HepG2 (cell line): ENCODE results near the gene UBAC1. TPM values are rescaled to one million over a fixed set of nuclear protein-coding genes. Genes with fewer than 3 reads are reported as not detected.

Experiments used
- ATAC-seq: fragments of 200-7000 bp; cut with Tn5 transposase; 3 replicates; pipeline ENCODE4 v1.9.1; 2020; ENCODE audit warnings: mild to moderate bottlenecking, moderate library complexity
- BruUV-seq: library from RNA; stranded (reverse); fragments of 400-500 nt; replicated peaks from 2 replicates; lab custom pipeline; 2021; lab: Mats Ljungman, UMichigan
- CTCF ChIA-PET: fragments of 300-600 bp; formaldehyde crosslinking; extraction: SDS; loops from one replicate; lab custom pipeline; 2021; ENCODE audit warnings: low total read pairs, inconsistent platforms, low intra/inter-chr PET ratio; lab: Yijun Ruan, JAX
- POLR2A ChIA-PET: fragments of 350-600 bp; sonication (Branson Sonifier 250); formaldehyde crosslinking; loops from one replicate; lab custom pipeline; 2020; ENCODE audit warnings: antibody characterized with exemption, inconsistent platforms; lab: Yijun Ruan, JAX
- DNase-seq: peaks from one replicate; pipeline ENCODE4 v3.0.0-alpha.2; 2015; ENCODE audit warnings: low spot score
- FAIRE-seq: peaks from 3 replicates; lab custom pipeline; 2011; peaks lifted over from hg19 to GRCh38; lab: Jason Lieb, UNC
- H2AFZ ChIP-seq: one replicate; pipeline ENCODE4 v1.6.1; 2011; ENCODE audit warnings: low read length, inconsistent platforms
- H3K27ac ChIP-seq: fragments of 300-600 bp; 3 replicates; pipeline ENCODE4 v1.8.0; 2011; ENCODE audit warnings: mixed run types, mild to moderate bottlenecking, mixed read lengths, low read length, inconsistent platforms; ENCODE audit not compliant: insufficient read depth; ENCODE audit errors: extremely low read length
- H3K27me3 ChIP-seq, 2 experiments: fragments of 200-600 bp in 1 of 2; 2 replicates in 1 of 2; 3 replicates in 1 of 2; pipeline versions ENCODE4 v1.6.0 to v1.8.0; 2011; ENCODE audit warnings: low read length in 2 of 2, mild to moderate bottlenecking in 2 of 2, moderate library complexity in 2 of 2, inconsistent platforms in 1 of 2; ENCODE audit not compliant: insufficient read depth in 2 of 2, control insufficient read depth in 1 of 2
- H3K36me3 ChIP-seq, 2 experiments: fragments of 200-600 bp in 1 of 2; replicated peaks in 1 of 2; 2 replicates in 1 of 2; 3 replicates in 1 of 2; pipeline versions ENCODE4 v1.5.1 to v1.8.0; 2011; ENCODE audit warnings: low read length in 2 of 2, inconsistent platforms in 1 of 2; ENCODE audit not compliant: insufficient read depth in 2 of 2, control insufficient read depth in 1 of 2
- H3K4me1 ChIP-seq: 2 replicates; pipeline ENCODE4 v1.5.1; 2012; ENCODE audit warnings: low read length, inconsistent platforms; ENCODE audit not compliant: insufficient read depth
- H3K4me2 ChIP-seq: 2 replicates; pipeline ENCODE4 v1.6.0; 2011; ENCODE audit warnings: low read depth, low read length, inconsistent platforms
- H3K4me3 ChIP-seq, 3 experiments: fragments of 200-600 bp in 1 of 3; sonication (generic), shearing (Covaris generic) in 1 of 3; replicated peaks in 1 of 3; 2 replicates each; pipeline ENCODE4 v1.5.1; 2011 to 2016; ENCODE audit warnings: low read length in 3 of 3, inconsistent platforms in 2 of 3, low read depth in 2 of 3, mild to moderate bottlenecking in 2 of 3, control low read depth in 1 of 3, mixed read lengths in 1 of 3; ENCODE audit not compliant: insufficient read depth in 1 of 3
- H3K79me2 ChIP-seq: one replicate; pipeline ENCODE4 v1.6.1; 2011; ENCODE audit warnings: low read length, inconsistent platforms; ENCODE audit not compliant: insufficient read depth
- H3K9ac ChIP-seq: 2 replicates; pipeline ENCODE4 v1.6.0; 2011; ENCODE audit warnings: mild to moderate bottlenecking, low read depth, low read length, inconsistent platforms; ENCODE audit not compliant: insufficient read depth
- H3K9me3 ChIP-seq: 2 replicates; pipeline ENCODE4 v1.5.1; 2012; ENCODE audit warnings: mild to moderate bottlenecking, low read length
- H4K20me1 ChIP-seq: 2 replicates; pipeline ENCODE4 v1.6.0; 2011; ENCODE audit warnings: inconsistent platforms, mild to moderate bottlenecking, low read length, moderate library complexity; ENCODE audit not compliant: insufficient read depth
- JUN ChIP-seq: sonication (generic); formaldehyde crosslinking; IDR thresholded peaks from 2 replicates; pipeline ENCODE4 v1.4.0; 2020; ENCODE audit warnings: mild to moderate bottlenecking, missing genetic modification reagents
- MZF1 ChIP-seq: sonication (generic); formaldehyde crosslinking; IDR thresholded peaks from 2 replicates; pipeline ENCODE4 v1.8.1; 2023; ENCODE audit warnings: mild to moderate bottlenecking, missing genetic modification reagents, borderline replicate concordance
- ZNF337 ChIP-seq: sonication (generic); formaldehyde crosslinking; IDR thresholded peaks from 2 replicates; pipeline ENCODE4 v1.5.1; 2020; ENCODE audit warnings: missing genetic modification reagents, low read depth, mild to moderate bottlenecking, borderline replicate concordance
- ZNF563 ChIP-seq: sonication (generic); formaldehyde crosslinking; IDR thresholded peaks from 2 replicates; pipeline ENCODE4 v1.8.0; 2022; ENCODE audit warnings: mild to moderate bottlenecking, moderate library complexity, missing genetic modification reagents
- ZNF775 ChIP-seq: sonication (generic); formaldehyde crosslinking; IDR thresholded peaks from 2 replicates; pipeline ENCODE4 v1.4.0; 2020; ENCODE audit warnings: missing genetic modification reagents, mild to moderate bottlenecking, moderate library complexity, borderline replicate concordance
- WGBS: methylation state at CpG from one replicate; pipeline ENCODE4 v1.1.6; 2017; ENCODE audit warnings: low lambda C conversion rate; 5-methylcytosine and 5-hydroxymethylcytosine counted together
- in situ Hi-C: cut with HindIII; loops from 2 replicates; pipeline ENCODE4 v1.10.0; 2017; ENCODE audit warnings: low pct_unique_long_range_greater_than_20kb; ENCODE audit not compliant: extremely low pct_ligation_motif_present
- intact Hi-C: fragments of 100-400 bp; cut with micrococcal nuclease; formaldehyde crosslinking; loops from one replicate; pipeline ENCODE4 v1.10.0; 2022; ENCODE audit not compliant: unreplicated experiment
- polyA plus RNA-seq, 8 experiments: library from polyadenylated mRNA; depleted of rRNA in 3 of 8; stranded (reverse) in 7 of 8; unstranded in 1 of 8; fragments of >200 nt; fragmentation: Illumina TruSeq in 4 of 8; extraction: Trizol in 4 of 8; gene quantifications; 2 replicates each; pipeline versions ENCODE4 v1.2.1 to v1.2.3, GENCODE V29; 2011 to 2016; ENCODE audit warnings: low read depth in 4 of 8, missing spikeins in 1 of 8, mixed read lengths in 1 of 8; ENCODE audit not compliant: insufficient read depth in 1 of 8
- total RNA-seq, 5 experiments: library from RNA; depleted of rRNA; stranded (reverse); fragments of >200 nt; fragmentation: Illumina TruSeq; extraction: Trizol; gene quantifications; 2 replicates each; pipeline ENCODE4 v1.2.3, GENCODE V29; 2016; ENCODE audit warnings: low read depth in 1 of 5
- TF ChIP-seq, protein P1 (sequence below): sonication (generic); formaldehyde crosslinking; IDR thresholded peaks from 2 replicates; pipeline ENCODE4 v1.8.1; 2023; ENCODE audit warnings: mild to moderate bottlenecking, moderate library complexity, missing genetic modification reagents
- TF ChIP-seq, protein P2 (sequence below): sonication (generic); formaldehyde crosslinking; IDR thresholded peaks from 2 replicates; pipeline ENCODE4 v1.5.1; 2020; ENCODE audit warnings: missing genetic modification reagents, mild to moderate bottlenecking, borderline replicate concordance
- TF ChIP-seq, protein P3 (sequence below): sonication (generic); formaldehyde crosslinking; IDR thresholded peaks from 2 replicates; pipeline ENCODE4 v1.5.1; 2020; ENCODE audit warnings: missing genetic modification reagents, mild to moderate bottlenecking, borderline replicate concordance

UBAC1 gene
- total and polyA plus RNA-seq, 2 of the 13 experiments (the other 11 are each of a cell fraction or from before 2014, with no cell fraction given): 32.2 to 34.1 TPM

DNA sequence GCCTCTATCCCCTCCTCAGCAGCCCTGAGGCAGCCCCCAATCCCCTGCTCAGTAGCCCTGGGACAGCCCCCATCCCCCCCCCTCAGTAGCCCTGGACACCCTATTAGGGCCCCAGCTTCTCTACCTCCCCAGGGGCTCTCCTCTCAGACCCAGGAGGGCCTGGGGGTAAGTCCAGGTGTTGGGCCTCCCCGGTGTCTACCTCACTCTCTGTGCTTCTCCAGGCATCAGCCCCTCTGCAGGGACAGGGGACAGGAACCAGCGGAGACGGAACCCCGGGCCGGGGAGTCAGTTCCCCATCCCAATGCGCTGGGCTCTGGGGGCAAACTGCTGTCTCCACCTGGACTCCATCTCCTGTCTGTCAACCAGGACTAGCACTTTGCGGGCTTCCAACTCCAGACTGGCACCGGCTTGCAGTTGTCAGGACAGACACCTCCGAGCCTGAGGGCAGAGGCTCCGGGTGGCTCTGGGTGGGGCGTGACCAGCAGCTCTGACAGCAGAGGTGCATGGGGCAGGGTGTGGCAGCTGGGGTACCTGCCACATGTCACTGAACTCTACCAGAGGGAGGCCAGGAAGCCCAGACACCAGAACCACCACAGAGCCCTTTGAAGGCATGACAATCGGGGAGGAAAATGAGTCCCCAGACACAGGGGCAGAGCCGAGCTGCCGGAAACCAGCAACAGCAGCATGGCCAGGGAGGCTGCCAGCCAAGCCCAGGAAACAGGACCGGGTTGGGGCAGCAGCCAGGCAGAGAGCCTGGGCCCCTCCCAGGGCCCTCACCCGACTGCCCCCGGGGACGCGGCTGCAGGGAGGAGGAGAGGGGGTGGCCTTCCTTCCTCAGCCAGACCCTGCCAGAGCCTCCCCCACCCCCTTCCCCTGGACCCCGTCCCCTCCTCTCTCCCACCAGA, 17.7 kb upstream of the UBAC1 start:
- TF ChIP-seq ZNF337 (CRISPR knock-in tag) (no peak), ZNF775 (CRISPR knock-in tag) (no peak), MZF1 (CRISPR knock-in tag) (no peak), JUN (no peak), ZNF563 (no peak)
- TF ChIP-seq, protein P1, sequence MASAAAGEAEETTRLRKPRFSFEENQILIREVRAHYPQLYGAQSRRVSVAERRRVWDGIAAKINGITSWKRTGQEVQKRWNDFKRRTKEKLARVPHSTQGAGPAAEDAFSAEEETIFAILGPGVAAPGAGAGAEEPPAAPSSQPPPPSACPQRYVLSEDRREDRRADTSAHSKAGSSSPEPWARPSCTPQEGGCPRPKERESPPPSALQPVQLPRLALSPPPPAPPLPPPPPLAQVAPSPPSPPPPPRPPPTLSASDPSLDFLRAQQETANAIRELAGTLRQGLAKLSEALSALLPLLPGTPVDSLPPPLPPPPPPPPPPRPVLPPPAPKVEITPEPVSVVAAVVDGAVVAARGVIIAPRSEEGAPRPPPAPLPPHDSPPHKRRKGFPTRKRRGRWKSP (CRISPR knock-in tag): no peak
- TF ChIP-seq, protein P2, sequence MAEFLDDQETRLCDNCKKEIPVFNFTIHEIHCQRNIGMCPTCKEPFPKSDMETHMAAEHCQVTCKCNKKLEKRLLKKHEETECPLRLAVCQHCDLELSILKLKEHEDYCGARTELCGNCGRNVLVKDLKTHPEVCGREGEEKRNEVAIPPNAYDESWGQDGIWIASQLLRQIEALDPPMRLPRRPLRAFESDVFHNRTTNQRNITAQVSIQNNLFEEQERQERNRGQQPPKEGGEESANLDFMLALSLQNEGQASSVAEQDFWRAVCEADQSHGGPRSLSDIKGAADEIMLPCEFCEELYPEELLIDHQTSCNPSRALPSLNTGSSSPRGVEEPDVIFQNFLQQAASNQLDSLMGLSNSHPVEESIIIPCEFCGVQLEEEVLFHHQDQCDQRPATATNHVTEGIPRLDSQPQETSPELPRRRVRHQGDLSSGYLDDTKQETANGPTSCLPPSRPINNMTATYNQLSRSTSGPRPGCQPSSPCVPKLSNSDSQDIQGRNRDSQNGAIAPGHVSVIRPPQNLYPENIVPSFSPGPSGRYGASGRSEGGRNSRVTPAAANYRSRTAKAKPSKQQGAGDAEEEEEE: no peak
- TF ChIP-seq, protein P3, sequence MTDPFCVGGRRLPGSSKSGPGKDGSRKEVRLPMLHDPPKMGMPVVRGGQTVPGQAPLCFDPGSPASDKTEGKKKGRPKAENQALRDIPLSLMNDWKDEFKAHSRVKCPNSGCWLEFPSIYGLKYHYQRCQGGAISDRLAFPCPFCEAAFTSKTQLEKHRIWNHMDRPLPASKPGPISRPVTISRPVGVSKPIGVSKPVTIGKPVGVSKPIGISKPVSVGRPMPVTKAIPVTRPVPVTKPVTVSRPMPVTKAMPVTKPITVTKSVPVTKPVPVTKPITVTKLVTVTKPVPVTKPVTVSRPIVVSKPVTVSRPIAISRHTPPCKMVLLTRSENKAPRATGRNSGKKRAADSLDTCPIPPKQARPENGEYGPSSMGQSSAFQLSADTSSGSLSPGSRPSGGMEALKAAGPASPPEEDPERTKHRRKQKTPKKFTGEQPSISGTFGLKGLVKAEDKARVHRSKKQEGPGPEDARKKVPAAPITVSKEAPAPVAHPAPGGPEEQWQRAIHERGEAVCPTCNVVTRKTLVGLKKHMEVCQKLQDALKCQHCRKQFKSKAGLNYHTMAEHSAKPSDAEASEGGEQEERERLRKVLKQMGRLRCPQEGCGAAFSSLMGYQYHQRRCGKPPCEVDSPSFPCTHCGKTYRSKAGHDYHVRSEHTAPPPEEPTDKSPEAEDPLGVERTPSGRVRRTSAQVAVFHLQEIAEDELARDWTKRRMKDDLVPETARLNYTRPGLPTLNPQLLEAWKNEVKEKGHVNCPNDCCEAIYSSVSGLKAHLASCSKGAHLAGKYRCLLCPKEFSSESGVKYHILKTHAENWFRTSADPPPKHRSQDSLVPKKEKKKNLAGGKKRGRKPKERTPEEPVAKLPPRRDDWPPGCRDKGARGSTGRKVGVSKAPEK: no peak
- intact Hi-C loops: no loop called here
- Histone ChIP-seq H3K79me2 (no peaks in the 10 kb centered on the region), H3K4me2 (no peak overlapping the region), H2AFZ (no peak overlapping the region), H3K4me1 (no peaks in the 10 kb centered on the region), H3K27ac (no peak overlapping the region), H3K36me3 (no peaks in the 10 kb centered on the region), H3K9me3 (no peaks in the 10 kb centered on the region), H3K4me3 (no peak overlapping the region), H4K20me1 (0 out of 2 replicates have a peak, but pooled peaks cover 1% of the 10 kb centered on the region), H3K9ac (no peak overlapping the region), H3K27me3 (peaks cover 22 to 58% of the 10 kb centered on the region in 2 experiments)
- BruUV-seq: no TSS peak
- no peak for DNase-seq
- ChIA-PET POLR2A (no interaction called here), CTCF (no interaction called here)
- 60% methylated on average over 7 of the region's 20 CpGs for WGBS
- in situ Hi-C loops: loop anchor here (25.0 kb wide), 1 partner anchor 283 kb away; no protein-coding TSS in a partner anchor
- ATAC-seq: no peak; the same call in 1 of the 3 replicates
- FAIRE-seq: no peak
